Measurements from ENCODE around the gene SLC13A3.

The SLC13A3 gene

DNA sequence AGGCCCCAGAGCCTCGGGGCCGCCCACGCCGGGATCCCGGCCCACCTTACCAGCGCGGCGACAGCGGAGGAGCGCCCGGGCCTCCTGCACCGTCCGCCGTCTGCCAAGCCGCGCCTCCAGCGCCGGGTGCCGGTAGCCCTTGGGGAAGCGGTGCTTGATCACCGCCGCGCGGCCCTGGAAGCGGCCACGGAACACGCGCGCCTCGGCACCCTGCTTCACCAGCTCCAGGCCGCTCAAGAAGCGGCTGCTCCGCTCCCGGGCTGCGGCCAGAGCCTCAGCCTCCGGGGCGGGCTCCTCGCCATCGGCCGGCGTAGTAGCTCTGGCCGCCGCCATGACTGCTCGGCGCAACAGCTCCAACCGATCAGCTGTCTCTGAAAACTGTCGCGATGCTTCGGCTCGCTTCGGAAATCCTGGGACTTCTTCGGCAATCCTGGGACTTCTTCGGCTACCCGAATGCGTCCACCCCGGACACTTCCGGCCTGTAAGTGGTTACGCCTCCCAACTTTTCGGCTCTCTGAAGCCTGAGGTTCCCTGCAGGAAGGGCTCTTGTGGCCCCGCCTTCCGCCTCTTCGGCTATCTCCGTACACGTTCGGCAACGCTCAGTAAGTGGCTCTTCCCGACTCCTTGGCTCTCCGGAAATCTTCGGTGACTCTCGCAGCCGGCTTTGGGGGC is 38.0 kb upstream of the SLC13A3 start, which contains the start of gene TP53RK:
Gene TP53RK (minus strand): TSS at position 363 of the 672 bp plus-strand sequence. CDS start 30 bp downstream, at position 333.
- TF ChIP-seq NFIC (IDR thresholded peaks at IDR 0.05) (no peak), TAF1 (IDR thresholded peaks at IDR 0.05; ENCODE audit: low read depth) (peak; percentile 93), YY1 (IDR thresholded peaks at IDR 0.05; ENCODE audit: low read depth) (peak; percentile 93), TCF12 (IDR thresholded peaks at IDR 0.05; ENCODE audit: low read depth) (peak; percentile 31; the same call in 1 of the 2 replicates), ZBTB7A (IDR thresholded peaks at IDR 0.05; ENCODE audit: low read depth) (no peak), EP300 (IDR thresholded peaks at IDR 0.05; ENCODE audit: borderline replicate concordance) (peak; percentile 9; the same call in 1 of the 2 replicates), EGR1 (IDR thresholded peaks at IDR 0.05) (peak; percentile 13; the same call in 1 of the 2 replicates), RAD21 (IDR thresholded peaks at IDR 0.05; ENCODE audit: low read depth) (no peak), FOXM1 (IDR thresholded peaks at IDR 0.05; ENCODE audit: borderline replicate concordance, low read depth) (no peak), CREB1 (IDR thresholded peaks at IDR 0.05; ENCODE audit: low read depth) (no peak), CEBPB (IDR thresholded peaks at IDR 0.05) (peak; percentile 11; the same call in 1 of the 2 replicates), TEAD4 (IDR thresholded peaks at IDR 0.05) (no peak)
- TF ChIP-seq, protein P1, sequence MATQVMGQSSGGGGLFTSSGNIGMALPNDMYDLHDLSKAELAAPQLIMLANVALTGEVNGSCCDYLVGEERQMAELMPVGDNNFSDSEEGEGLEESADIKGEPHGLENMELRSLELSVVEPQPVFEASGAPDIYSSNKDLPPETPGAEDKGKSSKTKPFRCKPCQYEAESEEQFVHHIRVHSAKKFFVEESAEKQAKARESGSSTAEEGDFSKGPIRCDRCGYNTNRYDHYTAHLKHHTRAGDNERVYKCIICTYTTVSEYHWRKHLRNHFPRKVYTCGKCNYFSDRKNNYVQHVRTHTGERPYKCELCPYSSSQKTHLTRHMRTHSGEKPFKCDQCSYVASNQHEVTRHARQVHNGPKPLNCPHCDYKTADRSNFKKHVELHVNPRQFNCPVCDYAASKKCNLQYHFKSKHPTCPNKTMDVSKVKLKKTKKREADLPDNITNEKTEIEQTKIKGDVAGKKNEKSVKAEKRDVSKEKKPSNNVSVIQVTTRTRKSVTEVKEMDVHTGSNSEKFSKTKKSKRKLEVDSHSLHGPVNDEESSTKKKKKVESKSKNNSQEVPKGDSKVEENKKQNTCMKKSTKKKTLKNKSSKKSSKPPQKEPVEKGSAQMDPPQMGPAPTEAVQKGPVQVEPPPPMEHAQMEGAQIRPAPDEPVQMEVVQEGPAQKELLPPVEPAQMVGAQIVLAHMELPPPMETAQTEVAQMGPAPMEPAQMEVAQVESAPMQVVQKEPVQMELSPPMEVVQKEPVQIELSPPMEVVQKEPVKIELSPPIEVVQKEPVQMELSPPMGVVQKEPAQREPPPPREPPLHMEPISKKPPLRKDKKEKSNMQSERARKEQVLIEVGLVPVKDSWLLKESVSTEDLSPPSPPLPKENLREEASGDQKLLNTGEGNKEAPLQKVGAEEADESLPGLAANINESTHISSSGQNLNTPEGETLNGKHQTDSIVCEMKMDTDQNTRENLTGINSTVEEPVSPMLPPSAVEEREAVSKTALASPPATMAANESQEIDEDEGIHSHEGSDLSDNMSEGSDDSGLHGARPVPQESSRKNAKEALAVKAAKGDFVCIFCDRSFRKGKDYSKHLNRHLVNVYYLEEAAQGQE (IDR thresholded peaks at IDR 0.05; ENCODE audit: low read depth) = no peak
- TF ChIP-seq, protein P2, sequence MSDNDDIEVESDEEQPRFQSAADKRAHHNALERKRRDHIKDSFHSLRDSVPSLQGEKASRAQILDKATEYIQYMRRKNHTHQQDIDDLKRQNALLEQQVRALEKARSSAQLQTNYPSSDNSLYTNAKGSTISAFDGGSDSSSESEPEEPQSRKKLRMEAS (IDR thresholded peaks at IDR 0.05) = no peak; the same call in none of the 2 replicates
- TF ChIP-seq, protein P3, sequence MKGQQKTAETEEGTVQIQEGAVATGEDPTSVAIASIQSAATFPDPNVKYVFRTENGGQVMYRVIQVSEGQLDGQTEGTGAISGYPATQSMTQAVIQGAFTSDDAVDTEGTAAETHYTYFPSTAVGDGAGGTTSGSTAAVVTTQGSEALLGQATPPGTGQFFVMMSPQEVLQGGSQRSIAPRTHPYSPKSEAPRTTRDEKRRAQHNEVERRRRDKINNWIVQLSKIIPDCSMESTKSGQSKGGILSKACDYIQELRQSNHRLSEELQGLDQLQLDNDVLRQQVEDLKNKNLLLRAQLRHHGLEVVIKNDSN (IDR thresholded peaks at IDR 0.05) = peak; percentile 59; the same call in 1 of the 2 replicates

DNA sequence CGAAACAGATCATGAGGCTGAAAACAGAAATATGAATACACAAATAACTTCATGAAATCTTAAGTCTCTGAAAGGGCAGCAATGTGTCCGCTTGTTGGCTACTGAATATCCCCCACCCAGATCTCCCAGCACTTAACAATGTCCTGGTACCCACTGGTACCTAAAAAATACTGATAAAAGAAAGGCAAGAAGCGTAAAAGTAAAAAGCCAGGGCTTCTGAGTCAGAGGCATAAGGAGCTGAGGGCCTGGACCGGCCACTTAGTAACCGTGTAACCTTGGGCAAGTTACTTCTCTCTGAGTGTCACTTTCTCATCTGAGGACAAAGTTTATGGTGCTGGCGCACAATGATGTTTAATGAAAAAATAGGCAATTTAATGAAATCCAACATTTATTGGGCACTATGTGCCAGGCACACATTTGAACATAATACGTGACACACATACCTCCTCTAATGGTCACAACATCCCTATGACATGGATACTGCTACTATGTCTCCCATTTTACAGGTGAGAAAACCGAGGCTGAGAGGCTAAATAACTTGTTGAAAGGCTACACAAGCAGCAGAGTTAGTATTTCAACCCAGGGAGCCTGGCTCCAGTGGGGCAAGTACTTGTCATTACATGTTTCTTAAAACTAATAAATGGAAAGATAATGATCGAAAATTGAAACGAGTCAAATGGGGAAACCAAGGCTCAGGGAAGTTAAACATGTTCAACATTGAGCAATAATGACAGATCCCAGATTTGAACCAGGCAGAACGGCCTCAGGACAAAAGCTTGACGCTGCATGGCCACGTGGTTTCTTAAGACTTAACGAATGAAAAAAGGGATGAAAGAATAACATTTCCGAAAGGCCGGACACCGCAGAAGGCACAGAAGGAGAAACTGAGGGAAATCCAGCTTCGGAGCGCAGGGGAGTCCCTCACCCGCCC is 37.2 kb upstream of the SLC13A3 start:
- no peak for TF ChIP-seq FOXM1 (IDR thresholded peaks at IDR 0.05; ENCODE audit: borderline replicate concordance, low read depth)
- TF ChIP-seq, protein P3 (IDR thresholded peaks at IDR 0.05) = peak; percentile 73
- TF ChIP-seq RAD21 (IDR thresholded peaks at IDR 0.05; ENCODE audit: low read depth) = no peak
- no peak for TF ChIP-seq CREB1 (IDR thresholded peaks at IDR 0.05; ENCODE audit: low read depth)
- TF ChIP-seq, protein P2 (IDR thresholded peaks at IDR 0.05) = peak; percentile 74; the same call in 1 of the 2 replicates
- no peak for TF ChIP-seq YY1 (IDR thresholded peaks at IDR 0.05; ENCODE audit: low read depth)
- TF ChIP-seq TEAD4 (IDR thresholded peaks at IDR 0.05) = no peak
- TF ChIP-seq TCF12 (IDR thresholded peaks at IDR 0.05; ENCODE audit: low read depth) = no peak
- no peak for TF ChIP-seq CEBPB (IDR thresholded peaks at IDR 0.05)

DNA sequence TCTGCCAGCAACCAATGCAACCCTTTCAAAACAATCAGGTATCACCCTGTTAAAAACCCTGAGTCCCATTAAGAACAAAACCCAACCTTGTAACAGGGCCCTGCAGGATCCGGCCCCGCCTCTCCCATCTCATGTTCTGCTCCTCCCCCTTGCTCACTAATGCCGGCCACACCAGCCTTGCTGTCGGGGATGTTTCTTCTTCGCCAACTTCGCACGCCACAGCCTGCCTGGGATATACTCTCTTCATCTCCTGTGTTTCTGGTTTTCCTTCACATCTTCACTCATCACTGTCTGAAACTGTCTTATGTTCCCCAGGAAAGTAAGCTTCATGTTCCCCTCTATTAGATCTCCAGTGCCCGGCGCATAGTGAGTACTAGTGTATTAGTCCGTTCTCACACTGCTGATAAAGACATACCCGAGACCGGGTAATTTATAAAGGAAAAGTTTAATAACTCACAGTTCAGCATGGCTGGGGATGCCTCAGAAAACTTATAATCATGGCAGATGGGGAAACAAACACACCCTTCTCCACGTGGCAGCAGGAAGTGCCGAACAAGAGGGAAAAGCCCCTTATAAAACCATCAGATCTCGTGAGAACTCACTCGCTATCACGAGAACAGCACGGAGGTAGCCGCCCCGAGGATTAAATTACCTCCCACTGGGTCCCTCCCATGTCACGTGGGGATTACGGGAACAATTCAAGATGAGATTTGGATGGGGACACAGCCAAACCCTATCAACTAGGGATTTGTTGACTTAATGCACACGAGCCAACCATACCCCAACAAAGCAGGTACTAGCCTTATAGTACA is 32.9 kb upstream of the SLC13A3 start:
- TF ChIP-seq CEBPB (IDR thresholded peaks at IDR 0.05) = no peak
- TF ChIP-seq, protein P3 (IDR thresholded peaks at IDR 0.05) = 0 out of 2 replicates have a peak, but pooled peaks have one; percentile 16
- TF ChIP-seq, protein P2 (IDR thresholded peaks at IDR 0.05) = no peak
- no peak for TF ChIP-seq TAF1 (IDR thresholded peaks at IDR 0.05; ENCODE audit: low read depth)

DNA sequence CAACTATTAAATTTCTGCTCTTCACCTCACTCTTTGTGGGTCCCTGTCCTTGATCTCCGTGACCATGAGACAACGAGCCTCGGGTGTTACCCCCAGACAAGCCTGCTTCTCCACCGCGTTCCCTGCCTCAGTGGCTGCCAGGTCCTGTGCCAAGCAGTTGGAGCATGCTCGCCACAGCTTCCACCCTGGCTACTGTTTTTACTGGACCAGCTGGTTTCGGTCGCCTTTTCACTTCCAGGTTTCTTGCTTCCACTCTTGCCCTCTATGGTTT is 32.3 kb upstream of the SLC13A3 start:
- TF ChIP-seq TEAD4 (IDR thresholded peaks at IDR 0.05) = no peak
- TF ChIP-seq, protein P3 (IDR thresholded peaks at IDR 0.05) = no peak
- TF ChIP-seq RAD21 (IDR thresholded peaks at IDR 0.05; ENCODE audit: low read depth) = no peak
- no peak for TF ChIP-seq CEBPB (IDR thresholded peaks at IDR 0.05)
- no peak for TF ChIP-seq CREB1 (IDR thresholded peaks at IDR 0.05; ENCODE audit: low read depth)
- TF ChIP-seq, protein P1 (IDR thresholded peaks at IDR 0.05; ENCODE audit: low read depth) = no peak
- no peak for TF ChIP-seq TAF1 (IDR thresholded peaks at IDR 0.05; ENCODE audit: low read depth)
- TF ChIP-seq EGR1 (IDR thresholded peaks at IDR 0.05) = no peak
- TF ChIP-seq ZBTB7A (IDR thresholded peaks at IDR 0.05; ENCODE audit: low read depth) = no peak
- TF ChIP-seq YY1 (IDR thresholded peaks at IDR 0.05; ENCODE audit: low read depth) = no peak
- TF ChIP-seq NFIC (IDR thresholded peaks at IDR 0.05) = no peak

All from Ishikawa (cell line).